ENCODE measurements around the gene PPP6R2.

- TF ChIP-seq CTCF (conservative IDR thresholded peaks at IDR 0.05 in 1 of 2, IDR thresholded peaks at IDR 0.05 in 1 of 2; ENCODE audit: low read depth in 1 of 2, low read length in 2 of 2) (no peak), EZH2 (IDR thresholded peaks at IDR 0.05; ENCODE audit: low read length, missing control alignments) (no peak)
Measured at GRCh38 chr22:50356186-50356585, 13.1 kb downstream of the PPP6R2 start.
